Measurements from ENCODE around the gene DLG2. TPM values are rescaled to one million over a fixed set of nuclear protein-coding genes. Genes with fewer than 3 reads are reported as not detected.

The DLG2 gene
- total RNA-seq, 1 donor = 3.0 TPM

GRCh38 chr11:85652786-85653447 lies 25.8 kb upstream of the DLG2 start:
- no peak for TF ChIP-seq CTCF (IDR thresholded peaks at IDR 0.05; ENCODE audit: insufficient read depth, low read length)
- no peak for DNase-seq (ENCODE audit: low read depth)
- H3K4me3 ChIP-seq (ENCODE audit: low read depth, low read length) = no peak overlapping the region

GRCh38 chr11:85651118-85651517 lies 24.0 kb upstream of the DLG2 start:
- TF ChIP-seq CTCF (IDR thresholded peaks at IDR 0.05; ENCODE audit: insufficient read depth, low read length) = no peak
- H3K4me3 ChIP-seq (ENCODE audit: low read depth, low read length) = no peak overlapping the region
- no peak for DNase-seq (ENCODE audit: low read depth)

- peak; percentile 75 for DNase-seq (ENCODE audit: low read depth)
- no peak for TF ChIP-seq CTCF (IDR thresholded peaks at IDR 0.05; ENCODE audit: insufficient read depth, low read length)
Measured at GRCh38 chr11:85647604-85648299, 20.6 kb upstream of the DLG2 start, which contains the start of gene TMEM126A. Gene TMEM126A (plus strand): TSS chr11:85647967. CDS start chr11:85650256, 2,289 bp downstream.

GRCh38 chr11:85647078-85647477 lies 19.9 kb upstream of the DLG2 start:
- DNase-seq (ENCODE audit: low read depth) = no peak
- H3K4me3 ChIP-seq (ENCODE audit: low read depth, low read length) = peak overlapping the region; percentile 89
- no peak for TF ChIP-seq CTCF (IDR thresholded peaks at IDR 0.05; ENCODE audit: insufficient read depth, low read length)

More at GRCh38 chr11:85647604-85648299, 20.6 kb upstream of the DLG2 start, which contains the start of gene TMEM126A:
- peak within 1 kb of the TSS; percentile 89 for H3K4me3 ChIP-seq (ENCODE audit: low read depth, low read length)

GRCh38 chr11:85643191-85643614 lies 16.1 kb upstream of the DLG2 start:
- DNase-seq (ENCODE audit: low read depth) = peak; percentile 66
- no peak overlapping the region for H3K4me3 ChIP-seq (ENCODE audit: low read depth, low read length)
- TF ChIP-seq CTCF (IDR thresholded peaks at IDR 0.05; ENCODE audit: insufficient read depth, low read length) = no peak

GRCh38 chr11:85634747-85635146 lies 7.6 kb upstream of the DLG2 start:
- no peak for TF ChIP-seq CTCF (IDR thresholded peaks at IDR 0.05; ENCODE audit: insufficient read depth, low read length)
- DNase-seq (ENCODE audit: low read depth) = no peak
- H3K4me3 ChIP-seq (ENCODE audit: low read depth, low read length) = no peak overlapping the region
